Right forelimb (tissue), 1 donor: ENCODE results near the gene GPR68.
"Not testable (repeated sequence)": the region's sequence is repeated elsewhere in the genome, so short reads cannot be mapped to it uniquely, and the experiment has no call there.

Source experiments
- DNase-seq: peaks from one replicate; pipeline ENCODE4 v3.0.0-alpha.2; 2018

The GPR68 gene

GRCh38 chr14:91252871-91253794 is 8.6 kb upstream of the GPR68 start:
- DNase-seq: no peak

GRCh38 chr14:91250912-91251311 is 6.4 kb upstream of the GPR68 start:
- no peak for DNase-seq

GRCh38 chr14:91249841-91250616 is 5.5 kb upstream of the GPR68 start:
- no peak for DNase-seq

- no peak for DNase-seq
Observed at GRCh38 chr14:91246051-91246852, 1.7 kb upstream of the GPR68 start.

- DNase-seq: not testable (repeated sequence)
Observed at GRCh38 chr14:91245616-91246015, 1.1 kb upstream of the GPR68 start.

GRCh38 chr14:91245029-91245428 is 525 bp upstream of the GPR68 start:
- DNase-seq: no peak

GRCh38 chr14:91243074-91243471 is 1.4 kb downstream of the GPR68 start:
- no peak for DNase-seq

- DNase-seq: no peak
Observed at GRCh38 chr14:91242635-91243034, 1.9 kb downstream of the GPR68 start.

GRCh38 chr14:91241863-91242262 is 2.6 kb downstream of the GPR68 start:
- no peak for DNase-seq

GRCh38 chr14:91238661-91239060 is 5.8 kb downstream of the GPR68 start:
- no peak for DNase-seq

GRCh38 chr14:91238085-91238484 is 6.4 kb downstream of the GPR68 start:
- DNase-seq: no peak

- DNase-seq: no peak
Observed at GRCh38 chr14:91237219-91237618, 7.3 kb downstream of the GPR68 start.

GRCh38 chr14:91235841-91236240 is 8.7 kb downstream of the GPR68 start:
- DNase-seq: no peak

- DNase-seq: no peak
Observed at GRCh38 chr14:91234791-91235114, 9.8 kb downstream of the GPR68 start.

- DNase-seq: no peak
Observed at GRCh38 chr14:91233936-91234790, 10.3 kb downstream of the GPR68 start.

GRCh38 chr14:91232603-91233002 is 11.9 kb downstream of the GPR68 start:
- DNase-seq: no peak

GRCh38 chr14:91232052-91232451 is 12.5 kb downstream of the GPR68 start:
- no peak for DNase-seq

GRCh38 chr14:91231446-91231845 is 13.1 kb downstream of the GPR68 start:
- DNase-seq: no peak

GRCh38 chr14:91230397-91231035 is 14.0 kb downstream of the GPR68 start:
- no peak for DNase-seq

GRCh38 chr14:91229743-91230200 is 14.7 kb downstream of the GPR68 start:
- DNase-seq: no peak

- DNase-seq: no peak
Observed at GRCh38 chr14:91229005-91229382, 15.5 kb downstream of the GPR68 start.
